ENCODE data around the gene DCBLD2. TPM values are rescaled to one million over a fixed set of nuclear protein-coding genes. Genes with fewer than 3 reads are reported as not detected.

Gene DCBLD2
- total RNA-seq, 1 experiment from 2014 or later, result 265 TPM

DNA sequence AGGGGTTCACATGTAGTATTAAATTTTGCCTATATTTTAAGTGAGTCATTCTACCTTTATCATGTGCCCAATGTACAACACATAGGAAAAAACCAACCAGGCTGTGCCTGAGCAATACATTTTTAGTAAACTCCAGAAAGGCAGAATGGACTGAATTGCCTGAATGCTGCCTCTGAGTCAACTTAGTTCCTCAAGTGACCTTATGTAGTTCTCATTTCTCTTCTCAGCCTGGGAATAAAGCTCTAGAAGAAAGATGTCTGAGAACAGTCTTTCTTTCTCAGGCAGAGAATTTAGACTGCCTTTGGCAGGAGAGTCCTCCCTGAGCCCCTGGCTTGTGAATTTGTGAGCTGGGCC is 125.4 kb downstream of the DCBLD2 start:
- Histone ChIP-seq H3K9me2 (replicated peaks; ENCODE audit: low read length) (no peaks in the 10 kb centered on the region), H3K9ac (ENCODE audit: low read length) (no peak overlapping the region), H4K20me1 (ENCODE audit: low read length) (no peaks in the 10 kb centered on the region), H3K79me2 (ENCODE audit: low read length) (no peaks in the 10 kb centered on the region), H3K27me3 (ENCODE audit: low read length) (no peaks in the 10 kb centered on the region), H3K36me3 (ENCODE audit: low read depth, low read length) (peaks cover 10% of the 10 kb centered on the region; the same call in 1 of the 2 replicates), H3F3A (ENCODE audit: low read length, unreplicated experiment) (no peaks in the 10 kb centered on the region), H3K4me2 (ENCODE audit: low read length) (no peak overlapping the region), H3K9me3 (ENCODE audit: low read length) (no peaks in the 10 kb centered on the region), H3K4me1 (ENCODE audit: insufficient read depth, low read length) (0 out of 2 replicates have a peak, but pooled peaks cover 4% of the 10 kb centered on the region), H3K27ac (ENCODE audit: low read length) (no peak overlapping the region), H2AFZ (ENCODE audit: low read length) (no peak overlapping the region), H3K4me3 (ENCODE audit: low read length) (no peak overlapping the region)
- no peak for DNase-seq
- CTCF ChIA-PET, result no interaction called here
- BruUV-seq (replicated peaks), result no TSS peak
- POLR2A ChIA-PET (ENCODE audit: unreplicated experiment), result no interaction called here
- ATAC-seq, result no peak
- intact Hi-C loops (cut with micrococcal nuclease), result no loop called here
- TF ChIP-seq EZH2 (IDR thresholded peaks at IDR 0.05; ENCODE audit: low read length, unreplicated experiment) (no peak), EZH2phosphoT487 (IDR thresholded peaks at IDR 0.05; ENCODE audit: borderline replicate concordance, low read length) (no peak)
- TF ChIP-seq, protein P1, sequence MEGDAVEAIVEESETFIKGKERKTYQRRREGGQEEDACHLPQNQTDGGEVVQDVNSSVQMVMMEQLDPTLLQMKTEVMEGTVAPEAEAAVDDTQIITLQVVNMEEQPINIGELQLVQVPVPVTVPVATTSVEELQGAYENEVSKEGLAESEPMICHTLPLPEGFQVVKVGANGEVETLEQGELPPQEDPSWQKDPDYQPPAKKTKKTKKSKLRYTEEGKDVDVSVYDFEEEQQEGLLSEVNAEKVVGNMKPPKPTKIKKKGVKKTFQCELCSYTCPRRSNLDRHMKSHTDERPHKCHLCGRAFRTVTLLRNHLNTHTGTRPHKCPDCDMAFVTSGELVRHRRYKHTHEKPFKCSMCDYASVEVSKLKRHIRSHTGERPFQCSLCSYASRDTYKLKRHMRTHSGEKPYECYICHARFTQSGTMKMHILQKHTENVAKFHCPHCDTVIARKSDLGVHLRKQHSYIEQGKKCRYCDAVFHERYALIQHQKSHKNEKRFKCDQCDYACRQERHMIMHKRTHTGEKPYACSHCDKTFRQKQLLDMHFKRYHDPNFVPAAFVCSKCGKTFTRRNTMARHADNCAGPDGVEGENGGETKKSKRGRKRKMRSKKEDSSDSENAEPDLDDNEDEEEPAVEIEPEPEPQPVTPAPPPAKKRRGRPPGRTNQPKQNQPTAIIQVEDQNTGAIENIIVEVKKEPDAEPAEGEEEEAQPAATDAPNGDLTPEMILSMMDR (conservative IDR thresholded peaks at IDR 0.05; ENCODE audit: low read depth, low read length), result no peak

DNA sequence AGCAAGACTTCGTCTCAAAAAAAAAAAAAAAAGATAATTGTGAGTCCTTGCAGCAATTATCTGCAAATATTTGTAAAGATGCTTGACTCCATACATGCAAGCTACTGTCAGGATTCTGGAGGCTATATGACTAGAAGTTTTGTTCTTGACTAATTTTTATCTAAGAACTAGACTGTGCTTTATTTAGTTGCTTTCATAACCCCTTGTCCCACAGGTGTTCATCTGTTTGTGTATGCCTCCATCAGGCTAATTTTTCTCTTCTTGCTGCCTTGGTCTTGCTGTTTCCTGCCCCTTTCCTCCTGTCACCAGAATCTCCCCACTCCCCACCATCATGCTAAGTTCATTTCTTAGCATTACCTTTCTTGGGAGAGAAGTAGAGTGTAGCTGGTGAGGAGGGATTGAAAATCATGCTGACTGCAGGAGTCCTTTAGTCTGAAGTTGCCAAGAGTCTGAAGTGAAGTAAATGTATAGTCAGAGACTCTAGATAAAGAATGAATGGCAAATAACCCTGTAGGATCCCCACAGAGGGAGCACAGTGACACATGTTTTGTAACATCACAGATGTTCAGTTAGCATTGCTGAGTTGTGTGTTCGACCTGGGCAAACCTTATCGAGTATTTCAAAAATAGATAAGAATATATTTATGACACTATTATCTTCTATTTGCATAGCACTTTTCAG is 125.9 kb downstream of the DCBLD2 start:
- CTCF ChIA-PET, result no interaction called here

DNA sequence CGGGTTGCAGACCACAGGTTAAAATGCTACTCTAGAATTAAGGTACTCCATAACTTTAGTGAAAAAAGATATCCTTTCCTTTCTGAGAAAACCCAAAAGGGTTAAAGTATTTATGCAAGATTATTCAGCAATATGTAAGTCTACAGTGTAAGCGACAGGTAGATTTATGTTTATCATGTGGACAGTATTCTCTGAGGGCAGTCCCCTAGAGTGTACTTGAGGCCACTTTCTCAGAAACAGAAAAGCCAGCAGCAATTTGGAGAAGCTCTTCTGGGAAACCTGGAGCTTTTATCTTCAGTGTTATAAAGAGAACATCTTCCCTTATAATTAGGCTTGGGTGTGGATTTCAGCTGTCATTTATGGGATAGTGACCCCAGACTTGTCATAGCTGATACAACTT is 129.5 kb downstream of the DCBLD2 start:
- Histone ChIP-seq H3K79me2 (ENCODE audit: low read length) (no peaks in the 10 kb centered on the region), H3K9ac (ENCODE audit: low read length) (no peak overlapping the region), H3K4me2 (ENCODE audit: low read length) (no peak overlapping the region), H3K4me1 (ENCODE audit: insufficient read depth, low read length) (no peaks in the 10 kb centered on the region), H4K20me1 (ENCODE audit: low read length) (no peaks in the 10 kb centered on the region), H3K9me2 (replicated peaks; ENCODE audit: low read length) (no peaks in the 10 kb centered on the region), H3K27me3 (ENCODE audit: low read length) (no peaks in the 10 kb centered on the region), H3K4me3 (ENCODE audit: low read length) (no peak overlapping the region), H3F3A (ENCODE audit: low read length, unreplicated experiment) (no peaks in the 10 kb centered on the region), H2AFZ (ENCODE audit: low read length) (no peak overlapping the region), H3K9me3 (ENCODE audit: low read length) (no peaks in the 10 kb centered on the region), H3K27ac (ENCODE audit: low read length) (no peak overlapping the region), H3K36me3 (ENCODE audit: low read depth, low read length) (peaks cover 10% of the 10 kb centered on the region; the same call in 1 of the 2 replicates)
- DNase-seq (no peak), ATAC-seq (no peak)
- intact Hi-C loops (cut with micrococcal nuclease), result no loop called here
- no TSS peak for BruUV-seq (replicated peaks)
- POLR2A ChIA-PET (ENCODE audit: unreplicated experiment), result no interaction called here
- CTCF ChIA-PET, result no interaction called here
- TF ChIP-seq EZH2 (IDR thresholded peaks at IDR 0.05; ENCODE audit: low read length, unreplicated experiment), result no peak
- TF ChIP-seq EZH2phosphoT487 (IDR thresholded peaks at IDR 0.05; ENCODE audit: borderline replicate concordance, low read length), result no peak
- TF ChIP-seq, protein P1 (conservative IDR thresholded peaks at IDR 0.05; ENCODE audit: low read depth, low read length), result no peak

More for the DNA sequence above, 125.9 kb downstream of the DCBLD2 start:
- DNase-seq (no peak), ATAC-seq (no peak)
- no peak overlapping the region for H2AFZ ChIP-seq (ENCODE audit: low read length)
- no peaks in the 10 kb centered on the region for H3F3A ChIP-seq (ENCODE audit: low read length, unreplicated experiment)
- BruUV-seq (replicated peaks), result no TSS peak
- POLR2A ChIA-PET (ENCODE audit: unreplicated experiment), result no interaction called here
- no peaks in the 10 kb centered on the region for H4K20me1 ChIP-seq (ENCODE audit: low read length)
- no peaks in the 10 kb centered on the region for H3K9me2 ChIP-seq (replicated peaks; ENCODE audit: low read length)
- H3K4me2 ChIP-seq (ENCODE audit: low read length), result no peak overlapping the region
- no peak overlapping the region for H3K4me3 ChIP-seq (ENCODE audit: low read length)
- H3K27ac ChIP-seq (ENCODE audit: low read length), result no peak overlapping the region
- no peaks in the 10 kb centered on the region for H3K79me2 ChIP-seq (ENCODE audit: low read length)
- H3K36me3 ChIP-seq (ENCODE audit: low read depth, low read length), result peaks cover 10% of the 10 kb centered on the region; the same call in 1 of the 2 replicates
- H3K4me1 ChIP-seq (ENCODE audit: insufficient read depth, low read length), result 0 out of 2 replicates have a peak, but pooled peaks cover 4% of the 10 kb centered on the region
- TF ChIP-seq, protein P1 (conservative IDR thresholded peaks at IDR 0.05; ENCODE audit: low read depth, low read length), result no peak
- TF ChIP-seq EZH2 (IDR thresholded peaks at IDR 0.05; ENCODE audit: low read length, unreplicated experiment), result no peak
- no peak for TF ChIP-seq EZH2phosphoT487 (IDR thresholded peaks at IDR 0.05; ENCODE audit: borderline replicate concordance, low read length)
- H3K9me3 ChIP-seq (ENCODE audit: low read length), result no peaks in the 10 kb centered on the region
- intact Hi-C loops (cut with micrococcal nuclease), result no loop called here
- no peak overlapping the region for H3K9ac ChIP-seq (ENCODE audit: low read length)
- H3K27me3 ChIP-seq (ENCODE audit: low read length), result no peaks in the 10 kb centered on the region
